K562 (cell line): ENCODE data around the gene RHEBL1. TPM values are rescaled to one million over a fixed set of nuclear protein-coding genes. Genes with fewer than 3 reads are reported as not detected.

Source experiments
- ATAC-seq: fragments of 200-7000 bp; cut with Tn5 transposase; 3 replicates; pipeline ENCODE4 v1.9.1; 2020; ENCODE audit warnings: moderate library complexity
- BruUV-seq: library from RNA; stranded (reverse); fragments of 400-500 nt; replicated peaks from 2 replicates; lab custom pipeline; 2021; lab: Mats Ljungman, UMichigan
- CTCF ChIA-PET: fragments of 300-600 bp; formaldehyde crosslinking; extraction: SDS; loops from one replicate; lab custom pipeline; 2021; ENCODE audit warnings: low intra/inter-chr PET ratio; lab: Yijun Ruan, JAX
- POLR2A ChIA-PET: fragments of 300-600, 350-650 bp; sonication (Branson Sonifier 250); formaldehyde crosslinking; extraction: SDS; loops from one replicate; lab custom pipeline; 2021; ENCODE audit warnings: antibody characterized with exemption, inconsistent platforms; lab: Yijun Ruan, JAX
- DNase-seq, 4 experiments: peaks; one replicate each; pipeline versions ENCODE4 v3.0.0 to v3.0.0-alpha.2; 2011 to 2018; ENCODE audit warnings: low spot score in 3 of 4, mixed read lengths in 3 of 4; ENCODE audit errors: extremely low read depth in 1 of 4
- FAIRE-seq: peaks from 2 replicates; lab custom pipeline; 2011; peaks lifted over from hg19 to GRCh38; lab: Jason Lieb, UNC
- H2AFZ ChIP-seq: 2 replicates; pipeline ENCODE4 v1.6.0; 2011; ENCODE audit warnings: low read depth, low read length, control low read depth, inconsistent platforms
- H3K27ac ChIP-seq: fragments of 200-600 bp; 3 replicates; pipeline ENCODE4 v1.8.0; 2011; ENCODE audit warnings: low read depth, mild to moderate bottlenecking, control low read depth, inconsistent platforms, low read length, moderate library complexity, mixed read lengths; ENCODE audit errors: extremely low read depth
- H3K27me3 ChIP-seq, 2 experiments: fragments of 300-600 bp in 1 of 2; 2 replicates in 1 of 2; 3 replicates in 1 of 2; pipeline versions ENCODE4 v1.6.0 to v1.8.0; 2011; ENCODE audit warnings: inconsistent platforms in 2 of 2, low read length in 2 of 2, mild to moderate bottlenecking in 1 of 2, mixed read lengths in 1 of 2, moderate library complexity in 1 of 2; ENCODE audit not compliant: control insufficient read depth in 2 of 2, insufficient read depth in 2 of 2
- H3K36me3 ChIP-seq: fragments of 300-600 bp; 3 replicates; pipeline ENCODE4 v1.8.0; 2011; ENCODE audit warnings: mild to moderate bottlenecking, low read length, inconsistent platforms; ENCODE audit not compliant: control insufficient read depth, insufficient read depth
- H3K4me1 ChIP-seq, 2 experiments: fragments of 200-600 bp in 1 of 2; replicated peaks in 1 of 2; 2 replicates in 1 of 2; 3 replicates in 1 of 2; pipeline versions ENCODE4 v1.5.1 to v1.8.0; 2011; ENCODE audit warnings: inconsistent platforms in 2 of 2, low read length in 2 of 2, mild to moderate bottlenecking in 1 of 2, mixed read lengths in 1 of 2, moderate library complexity in 1 of 2; ENCODE audit not compliant: control insufficient read depth in 2 of 2, insufficient read depth in 2 of 2
- H3K4me2 ChIP-seq: 2 replicates; pipeline ENCODE4 v1.6.1; 2011; ENCODE audit warnings: low read length, control low read depth, inconsistent platforms, mixed read lengths; ENCODE audit not compliant: insufficient read depth
- H3K4me3 ChIP-seq: fragments of 200-600 bp; sonication (generic), shearing (Covaris generic); 2 replicates; pipeline ENCODE4 v1.5.1; 2016; ENCODE audit warnings: control low read depth, inconsistent platforms
- H3K79me2 ChIP-seq: fragments of 200-600 bp; 3 replicates; pipeline ENCODE4 v1.8.0; 2011; ENCODE audit warnings: low read length, inconsistent platforms; ENCODE audit not compliant: control insufficient read depth, insufficient read depth
- H3K9ac ChIP-seq, 2 experiments: 2 replicates each; pipeline versions ENCODE4 v1.6.0 to v1.6.1; 2011; ENCODE audit warnings: low read depth in 2 of 2, low read length in 2 of 2, control low read depth in 1 of 2, inconsistent platforms in 1 of 2, mild to moderate bottlenecking in 1 of 2, mixed read lengths in 1 of 2; ENCODE audit not compliant: insufficient read depth in 1 of 2
- H3K9me1 ChIP-seq: one replicate; pipeline ENCODE4 v1.6.0; 2011; ENCODE audit warnings: inconsistent platforms, mild to moderate bottlenecking, low read length, moderate library complexity; ENCODE audit not compliant: control insufficient read depth, insufficient read depth
- H3K9me3 ChIP-seq: replicated peaks from 2 replicates; pipeline ENCODE4 v1.5.1; 2011; ENCODE audit warnings: low read depth, low read length, inconsistent platforms; ENCODE audit not compliant: control insufficient read depth, insufficient read depth
- H4K20me1 ChIP-seq: replicated peaks from 2 replicates; pipeline ENCODE4 v1.6.1; 2011; ENCODE audit warnings: low read length, inconsistent platforms, mixed read lengths; ENCODE audit not compliant: control insufficient read depth, insufficient read depth
- HMGN3 ChIP-seq: IDR thresholded peaks from 2 replicates; pipeline ENCODE4 v1.6.1; 2011; ENCODE audit warnings: borderline replicate concordance, low read depth, mild to moderate bottlenecking, mixed read lengths, low read length; ENCODE audit not compliant: insufficient read length; ENCODE audit errors: extremely low read depth
- NFYB ChIP-seq: IDR thresholded peaks from 2 replicates; pipeline ENCODE4 v1.6.1; 2011; ENCODE audit warnings: mild to moderate bottlenecking, moderate library complexity; ENCODE audit not compliant: insufficient read length; ENCODE audit errors: extremely low read depth
- PHF20 ChIP-seq: fragments of 450-650 bp; IDR thresholded peaks from 2 replicates; pipeline ENCODE4 v1.6.1; 2018; ENCODE audit not compliant: partially characterized antibody
- POLR2AphosphoS2 ChIP-seq: IDR thresholded peaks from 2 replicates; pipeline ENCODE4 v1.6.1; 2012; ENCODE audit warnings: low read length, improper control_type of control experiment
- PRMT5 ChIP-seq: sonication (generic); formaldehyde crosslinking; IDR thresholded peaks from 2 replicates; pipeline ENCODE4 v1.5.0; 2020; ENCODE audit warnings: missing genetic modification reagents
- RNF2 ChIP-seq: sonication (generic); IDR thresholded peaks from 2 replicates; pipeline ENCODE4 v1.6.1; 2016
- SIN3A ChIP-seq, 2 experiments: fragments of 150-350 bp in 1 of 2; IDR thresholded peaks; 2 replicates each; pipeline ENCODE4 v1.6.1; 2011 to 2016; ENCODE audit warnings: borderline replicate concordance in 2 of 2, low read depth in 2 of 2, low read length in 2 of 2, mild to moderate bottlenecking in 2 of 2, moderate library complexity in 2 of 2; ENCODE audit not compliant: control insufficient read depth in 1 of 2
- TAF7 ChIP-seq: fragments of 450-650 bp; IDR thresholded peaks from 2 replicates; pipeline ENCODE4 v1.6.1; 2016; ENCODE audit warnings: missing genetic modification characterization, missing compliant biosample characterization
- XRCC3 ChIP-seq: fragments of 450-650 bp; IDR thresholded peaks from 2 replicates; pipeline ENCODE4 v1.6.1; 2017; ENCODE audit warnings: mild to moderate bottlenecking, moderate library complexity
- ZBTB5 ChIP-seq: fragments of 450-650 bp; IDR thresholded peaks from 2 replicates; pipeline ENCODE4 v1.6.1; 2017; ENCODE audit warnings: antibody characterized with exemption
- ZNF146 ChIP-seq: IDR thresholded peaks from one replicate; pipeline ENCODE4 v1.6.1; 2018; ENCODE audit warnings: missing compliant biosample characterization; ENCODE audit not compliant: unreplicated experiment
- ZNF561 ChIP-seq: fragments of 450-650 bp; formaldehyde crosslinking; conservative IDR thresholded peaks from 2 replicates; pipeline ENCODE4 v1.4.0; 2020; ENCODE audit warnings: mild to moderate bottlenecking, moderate library complexity
- ZNF778 ChIP-seq: fragments of 450-650 bp; formaldehyde crosslinking; IDR thresholded peaks from 2 replicates; pipeline ENCODE4 v1.4.0; 2020; ENCODE audit warnings: mild to moderate bottlenecking, moderate library complexity
- WGBS: fragments of 100-300 bp; shearing (Covaris generic); methylation state at CpG from one replicate; pipeline ENCODE4 v1.1.6; 2016; ENCODE audit warnings: low coverage, mixed read lengths; ENCODE audit not compliant: insufficient coverage; ENCODE audit errors: missing lambda C conversion rate; 5-methylcytosine and 5-hydroxymethylcytosine counted together
- in situ Hi-C: fragments of 300-500 bp; cut with MboI; formaldehyde crosslinking; loops from 4 replicates; pipeline ENCODE4 v1.15.0; 2018; ENCODE audit warnings: inconsistent platforms, mixed read lengths
- intact Hi-C: fragments of 100-400 bp; cut with micrococcal nuclease; formaldehyde crosslinking; loops from 2 replicates; pipeline ENCODE4 v1.14.2; 2022
- polyA plus RNA-seq, 8 experiments: library from polyadenylated mRNA; depleted of rRNA in 4 of 8; stranded (reverse) in 5 of 8; unstranded in 3 of 8; fragments of >200 nt; fragmentation: Nextera tagmentation in 2 of 8; fragmentation: Illumina TruSeq in 1 of 8; extraction: Ambion mirVana in 2 of 8; extraction: Trizol in 1 of 8; gene quantifications; 2 replicates each; pipeline versions ENCODE4 v1.2.1 to v1.2.3, GENCODE V29; 2011 to 2014; ENCODE audit warnings: inconsistent platforms in 1 of 8, missing spikeins in 1 of 8
- total RNA-seq, 7 experiments: library from RNA; depleted of rRNA in 6 of 7; stranded (reverse); fragments of >200 nt in 6 of 7; fragmentation: Illumina TruSeq in 2 of 7; extraction: Trizol in 2 of 7; gene quantifications; 2 replicates each; pipeline versions ENCODE4 v1.2.1 to v1.2.3, GENCODE V29; 2011 to 2021; ENCODE audit warnings: low replicate concordance in 1 of 7
- TF ChIP-seq, protein P1 (sequence below): sonication (generic); formaldehyde crosslinking; IDR thresholded peaks from 2 replicates; pipeline ENCODE4 v1.8.0; 2022; ENCODE audit warnings: mild to moderate bottlenecking, missing genetic modification reagents
- TF ChIP-seq, protein P2 (sequence below): fragments of 450-650 bp; formaldehyde crosslinking; conservative IDR thresholded peaks from 2 replicates; pipeline ENCODE4 v1.4.0; 2022; ENCODE audit warnings: mild to moderate bottlenecking, missing genetic modification characterization

The RHEBL1 gene
- total and polyA plus RNA-seq, 9 of the 15 experiments (the other 6 are each of a cell fraction or from before 2014, with no cell fraction given): 4.3 to 36.1 (median 8.2) TPM

GRCh38 chr12:49027846-49028555 lies 41.8 kb downstream of the RHEBL1 start:
- Histone ChIP-seq H3K4me1 (peaks cover 0 to 7% of the 10 kb centered on the region in 2 experiments; a peak in 1 of 5 replicates), H3K27ac (no peak overlapping the region), H2AFZ (no peak overlapping the region), H4K20me1 (0 out of 2 replicates have a peak, but pooled peaks cover 5% of the 10 kb centered on the region), H3K79me2 (no peaks in the 10 kb centered on the region), H3K4me3 (no peak overlapping the region), H3K36me3 (peaks cover 100% of the 10 kb centered on the region), H3K27me3 (no peaks in the 10 kb centered on the region), H3K9ac (no peak overlapping the region)
- ATAC-seq (no peak), DNase-seq (no peak)
- WGBS: 98% methylated on average over 9 of the region's 9 CpGs
- CTCF ChIA-PET: no interaction called here
- BruUV-seq: no TSS peak
- POLR2A ChIA-PET: interaction anchor here (0.6 to 4.2 kb wide), 5 partner anchors 8 to 46 kb away, joined by 3 to 19 read pairs (median 5); no protein-coding TSS in a partner anchor
- no peak for TF ChIP-seq ZNF778
- TF ChIP-seq SIN3A (IDR thresholded peaks at IDR 0.05; ENCODE audit: borderline replicate concordance in 2 of 2, control insufficient read depth in 1 of 2, low read depth in 2 of 2, low read length in 2 of 2): no peak
- TF ChIP-seq RNF2: no peak
- TF ChIP-seq, protein P1, sequence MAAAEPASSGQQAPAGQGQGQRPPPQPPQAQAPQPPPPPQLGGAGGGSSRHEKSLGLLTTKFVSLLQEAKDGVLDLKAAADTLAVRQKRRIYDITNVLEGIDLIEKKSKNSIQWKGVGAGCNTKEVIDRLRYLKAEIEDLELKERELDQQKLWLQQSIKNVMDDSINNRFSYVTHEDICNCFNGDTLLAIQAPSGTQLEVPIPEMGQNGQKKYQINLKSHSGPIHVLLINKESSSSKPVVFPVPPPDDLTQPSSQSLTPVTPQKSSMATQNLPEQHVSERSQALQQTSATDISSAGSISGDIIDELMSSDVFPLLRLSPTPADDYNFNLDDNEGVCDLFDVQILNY (CRISPR knock-in tag): no peak
- no peak for TF ChIP-seq POLR2AphosphoS2
- TF ChIP-seq ZNF146 (CRISPR knock-in tag): no peak
- TF ChIP-seq ZNF561 (CRISPR knock-in tag): no peak
- TF ChIP-seq PRMT5 (CRISPR knock-in tag): no peak
- no peak for TF ChIP-seq TAF7 (tag)
- no peak for TF ChIP-seq ZBTB5
- no peak for TF ChIP-seq HMGN3
- TF ChIP-seq, protein P2, sequence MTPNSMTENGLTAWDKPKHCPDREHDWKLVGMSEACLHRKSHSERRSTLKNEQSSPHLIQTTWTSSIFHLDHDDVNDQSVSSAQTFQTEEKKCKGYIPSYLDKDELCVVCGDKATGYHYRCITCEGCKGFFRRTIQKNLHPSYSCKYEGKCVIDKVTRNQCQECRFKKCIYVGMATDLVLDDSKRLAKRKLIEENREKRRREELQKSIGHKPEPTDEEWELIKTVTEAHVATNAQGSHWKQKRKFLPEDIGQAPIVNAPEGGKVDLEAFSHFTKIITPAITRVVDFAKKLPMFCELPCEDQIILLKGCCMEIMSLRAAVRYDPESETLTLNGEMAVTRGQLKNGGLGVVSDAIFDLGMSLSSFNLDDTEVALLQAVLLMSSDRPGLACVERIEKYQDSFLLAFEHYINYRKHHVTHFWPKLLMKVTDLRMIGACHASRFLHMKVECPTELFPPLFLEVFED (CRISPR knock-in tag): no peak
- no peak for TF ChIP-seq PHF20
- no peak for TF ChIP-seq XRCC3
- no peak for TF ChIP-seq NFYB
- TF ChIP-seq, all 486 proteins: peak for 0
- no peak overlapping the region for H3K4me2 ChIP-seq
- no peaks in the 10 kb centered on the region for H3K9me1 ChIP-seq
- in situ Hi-C loops (no loop called here), intact Hi-C loops (no loop called here)
- H3K9me3 ChIP-seq: no peaks in the 10 kb centered on the region
- FAIRE-seq: no peak
